ENCODE measurements around the gene ARHGAP31. TPM values are rescaled to one million over a fixed set of nuclear protein-coding genes. Genes with fewer than 3 reads are reported as not detected.

The ARHGAP31 gene
- total and polyA plus RNA-seq, 5 donors: 14.6 to 52.3 (median 45.1) TPM

GRCh38 chr3:119380697-119381096 is 86.5 kb downstream of the ARHGAP31 start:
- no peaks in the 10 kb centered on the region for H3K4me1 ChIP-seq (ENCODE audit: control insufficient read depth, insufficient read depth, low read length)
- DNase-seq (no peak), ATAC-seq (peak in 1 of 2 donors; percentile 54)
- WGBS: 52% methylated on average over 3 of the region's 3 CpGs
- H3K27me3 ChIP-seq (ENCODE audit: control insufficient read depth, insufficient read depth): no peaks in the 10 kb centered on the region
- intact Hi-C loops (cut with DNase I): no loop called here
- H3K4me3 ChIP-seq (ENCODE audit: low read length): no peak overlapping the region
- H3K9me3 ChIP-seq (ENCODE audit: control insufficient read depth, low read length): no peaks in the 10 kb centered on the region
- H3K27ac ChIP-seq (ENCODE audit: low read length): no peak overlapping the region

GRCh38 chr3:119382134-119382533 is 88.0 kb downstream of the ARHGAP31 start:
- no peak overlapping the region for H3K27ac ChIP-seq (ENCODE audit: low read length)
- H3K4me3 ChIP-seq (ENCODE audit: low read length): no peak overlapping the region
- no peaks in the 10 kb centered on the region for H3K27me3 ChIP-seq (ENCODE audit: control insufficient read depth, insufficient read depth)
- no peaks in the 10 kb centered on the region for H3K9me3 ChIP-seq (ENCODE audit: control insufficient read depth, low read length)
- intact Hi-C loops (cut with DNase I): no loop called here
- ATAC-seq (no peak), DNase-seq (no peak)
- 93% methylated on average over 7 of the region's 7 CpGs for WGBS
- H3K4me1 ChIP-seq (ENCODE audit: control insufficient read depth, insufficient read depth, low read length): no peaks in the 10 kb centered on the region

DNA sequence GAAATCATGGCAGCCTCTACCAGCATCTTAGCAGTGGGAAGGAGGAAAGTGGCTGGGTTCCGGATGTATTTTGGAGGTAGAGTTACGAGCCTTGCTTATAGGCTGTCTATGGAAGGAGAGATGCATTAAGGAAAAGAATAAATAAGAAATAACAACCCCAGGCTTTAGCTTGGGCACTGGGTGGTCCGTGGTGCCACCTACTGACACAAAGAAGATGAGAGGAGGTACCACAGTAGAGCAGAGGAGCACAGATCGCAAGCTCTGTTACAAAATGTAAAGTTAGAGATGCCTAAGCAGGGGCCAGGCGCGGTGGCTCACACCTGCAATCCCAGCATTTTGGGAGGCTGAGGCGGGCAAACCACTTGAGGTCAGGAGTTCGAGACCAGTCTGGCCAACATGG is 94.4 kb downstream of the ARHGAP31 start:
- no peaks in the 10 kb centered on the region for H3K27me3 ChIP-seq (ENCODE audit: control insufficient read depth, insufficient read depth)
- 88% methylated on average over 8 of the region's 8 CpGs for WGBS
- no peaks in the 10 kb centered on the region for H3K9me3 ChIP-seq (ENCODE audit: control insufficient read depth, low read length)
- DNase-seq: no peak
- no peak overlapping the region for H3K4me3 ChIP-seq (ENCODE audit: low read length)
- H3K27ac ChIP-seq (ENCODE audit: low read length): no peak overlapping the region
- intact Hi-C loops (cut with DNase I): no loop called here
- H3K4me1 ChIP-seq (ENCODE audit: control insufficient read depth, insufficient read depth, low read length): no peaks in the 10 kb centered on the region
- ATAC-seq: no peak

DNA sequence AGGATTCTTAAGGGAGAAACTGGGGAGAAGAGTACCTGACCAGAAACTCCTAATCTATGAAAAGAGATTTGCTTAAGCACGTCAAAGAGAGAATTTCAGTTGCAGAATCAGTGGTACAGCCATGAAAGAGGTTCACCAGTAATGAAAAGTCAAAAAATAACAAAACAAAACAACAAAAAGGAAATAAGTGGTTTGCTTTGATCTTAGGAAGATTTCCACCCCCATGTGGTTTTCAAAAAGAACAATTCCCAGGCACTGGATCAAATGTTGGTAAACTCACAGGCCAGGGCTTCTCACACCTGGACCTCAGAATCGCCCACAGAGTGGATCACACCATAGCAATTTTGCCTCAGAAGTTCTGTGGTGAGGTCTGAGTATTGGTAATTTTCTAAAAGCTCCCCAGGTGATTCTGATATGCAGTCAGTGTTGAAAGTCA is 101.8 kb downstream of the ARHGAP31 start:
- Histone ChIP-seq H3K4me3 (ENCODE audit: low read length) (no peak overlapping the region), H3K4me1 (ENCODE audit: control insufficient read depth, insufficient read depth, low read length) (no peaks in the 10 kb centered on the region), H3K27ac (ENCODE audit: low read length) (no peak overlapping the region), H3K9me3 (ENCODE audit: control insufficient read depth, low read length) (no peaks in the 10 kb centered on the region), H3K27me3 (ENCODE audit: control insufficient read depth, insufficient read depth) (no peaks in the 10 kb centered on the region)
- intact Hi-C loops (cut with DNase I): no loop called here
- ATAC-seq (no peak), DNase-seq (no peak)
- 93% methylated on average over 2 of the region's 2 CpGs for WGBS

- no peaks in the 10 kb centered on the region for H3K9me3 ChIP-seq (ENCODE audit: control insufficient read depth, low read length)
- 94% methylated on average over 2 of the region's 2 CpGs for WGBS
- no peak for DNase-seq
- no peak overlapping the region for H3K4me3 ChIP-seq (ENCODE audit: low read length)
- H3K27me3 ChIP-seq (ENCODE audit: control insufficient read depth, insufficient read depth): no peaks in the 10 kb centered on the region
- H3K27ac ChIP-seq (ENCODE audit: low read length): no peak overlapping the region
- H3K4me1 ChIP-seq (ENCODE audit: control insufficient read depth, insufficient read depth, low read length): no peaks in the 10 kb centered on the region
- intact Hi-C loops (cut with DNase I): no loop called here
- ATAC-seq: no peak
Measured at GRCh38 chr3:119396870-119397269, 102.7 kb downstream of the ARHGAP31 start.

GRCh38 chr3:119400466-119400865 is 106.3 kb downstream of the ARHGAP31 start:
- H3K27ac ChIP-seq (ENCODE audit: low read length): no peak overlapping the region
- H3K4me3 ChIP-seq (ENCODE audit: low read length): no peak overlapping the region
- intact Hi-C loops (cut with DNase I): no loop called here
- no peaks in the 10 kb centered on the region for H3K27me3 ChIP-seq (ENCODE audit: control insufficient read depth, insufficient read depth)
- no peaks in the 10 kb centered on the region for H3K4me1 ChIP-seq (ENCODE audit: control insufficient read depth, insufficient read depth, low read length)
- H3K9me3 ChIP-seq (ENCODE audit: control insufficient read depth, low read length): no peaks in the 10 kb centered on the region
- no peak for ATAC-seq
- 89% methylated on average over 5 of the region's 5 CpGs for WGBS
- DNase-seq: no peak

- no peaks in the 10 kb centered on the region for H3K9me3 ChIP-seq (ENCODE audit: control insufficient read depth, low read length)
- intact Hi-C loops (cut with DNase I): no loop called here
- DNase-seq (no peak), ATAC-seq (no peak)
- H3K27ac ChIP-seq (ENCODE audit: low read length): no peak overlapping the region
- H3K27me3 ChIP-seq (ENCODE audit: control insufficient read depth, insufficient read depth): no peaks in the 10 kb centered on the region
- H3K4me3 ChIP-seq (ENCODE audit: low read length): no peak overlapping the region
- 90% methylated on average over 5 of the region's 5 CpGs for WGBS
- H3K4me1 ChIP-seq (ENCODE audit: control insufficient read depth, insufficient read depth, low read length): no peaks in the 10 kb centered on the region
Measured at GRCh38 chr3:119401069-119401468, 106.9 kb downstream of the ARHGAP31 start.

DNA sequence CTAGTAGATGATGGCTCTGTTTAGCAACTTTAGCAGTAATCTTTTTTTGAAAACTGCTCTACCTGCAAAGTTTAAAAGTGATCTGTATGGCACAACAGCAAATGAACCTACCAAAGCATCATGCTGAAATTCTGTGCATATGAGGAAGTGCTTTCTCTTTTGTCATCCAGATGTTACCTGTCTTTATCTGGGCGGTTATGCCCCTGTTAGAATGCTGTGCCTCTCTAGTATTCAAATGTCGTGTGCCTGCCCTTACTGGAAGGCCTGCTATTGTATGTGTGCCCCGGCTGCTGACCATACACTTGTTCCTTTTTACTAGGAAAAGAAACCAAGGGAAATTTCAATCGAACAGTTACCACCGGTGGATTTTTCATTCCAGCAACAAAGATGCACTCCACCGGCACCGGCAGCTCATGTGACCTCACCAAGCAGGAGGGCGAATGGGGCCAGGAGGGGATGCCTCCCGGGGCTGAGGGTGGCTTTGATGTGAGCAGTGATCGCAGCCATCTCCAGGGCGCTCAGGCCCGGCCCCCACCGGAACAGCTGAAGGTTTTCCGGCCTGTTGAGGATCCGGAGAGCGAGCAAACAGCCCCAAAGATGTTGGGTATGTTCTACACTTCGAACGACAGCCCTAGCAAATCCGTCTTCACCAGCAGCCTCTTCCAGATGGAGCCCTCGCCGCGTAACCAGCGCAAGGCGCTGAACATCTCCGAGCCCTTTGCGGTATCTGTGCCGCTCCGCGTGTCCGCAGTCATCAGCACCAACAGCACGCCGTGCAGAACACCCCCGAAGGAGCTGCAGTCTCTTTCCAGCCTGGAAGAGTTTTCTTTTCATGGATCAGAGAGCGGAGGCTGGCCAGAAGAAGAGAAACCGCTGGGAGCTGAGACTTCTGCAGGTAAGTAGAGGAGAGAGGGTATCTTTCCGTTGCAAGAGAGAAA is 107.6 kb downstream of the ARHGAP31 start:
- Histone ChIP-seq H3K4me1 (ENCODE audit: control insufficient read depth, insufficient read depth, low read length) (no peaks in the 10 kb centered on the region), H3K27me3 (ENCODE audit: control insufficient read depth, insufficient read depth) (no peaks in the 10 kb centered on the region), H3K27ac (ENCODE audit: low read length) (no peak overlapping the region), H3K9me3 (ENCODE audit: control insufficient read depth, low read length) (no peaks in the 10 kb centered on the region), H3K4me3 (ENCODE audit: low read length) (no peak overlapping the region)
- 87% methylated on average over 36 of the region's 36 CpGs for WGBS
- ATAC-seq (no peak), DNase-seq (no peak)
- intact Hi-C loops (cut with DNase I): no loop called here

DNA sequence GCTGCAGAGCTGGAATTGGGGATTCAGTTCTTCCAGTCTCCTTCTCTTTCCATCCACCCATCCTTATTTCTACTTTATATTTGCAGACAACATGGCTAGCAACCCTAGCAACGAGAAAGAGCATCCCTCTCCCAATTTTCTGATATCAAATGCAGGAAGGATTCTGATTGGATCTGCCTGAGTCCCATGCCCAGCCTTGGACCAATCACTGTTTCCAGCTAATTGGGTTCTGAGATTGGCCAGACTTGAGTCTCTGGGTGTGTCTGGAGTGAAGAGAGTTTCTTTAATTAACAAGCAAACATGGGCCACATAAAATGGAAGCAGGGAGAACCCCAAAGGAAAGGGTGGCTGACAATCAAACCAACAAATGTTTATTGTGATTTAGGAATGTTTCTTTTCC is 108.6 kb downstream of the ARHGAP31 start:
- no peak overlapping the region for H3K4me3 ChIP-seq (ENCODE audit: low read length)
- WGBS: 87% methylated on average over 1 of the region's 1 CpG
- H3K9me3 ChIP-seq (ENCODE audit: control insufficient read depth, low read length): no peaks in the 10 kb centered on the region
- H3K27me3 ChIP-seq (ENCODE audit: control insufficient read depth, insufficient read depth): no peaks in the 10 kb centered on the region
- H3K27ac ChIP-seq (ENCODE audit: low read length): no peak overlapping the region
- intact Hi-C loops (cut with DNase I): no loop called here
- DNase-seq (no peak), ATAC-seq (no peak)
- no peaks in the 10 kb centered on the region for H3K4me1 ChIP-seq (ENCODE audit: control insufficient read depth, insufficient read depth, low read length)

GRCh38 chr3:119403201-119403600 is 109.0 kb downstream of the ARHGAP31 start:
- ATAC-seq (no peak), DNase-seq (no peak)
- WGBS: 97% methylated on average over 1 of the region's 1 CpG
- H3K27me3 ChIP-seq (ENCODE audit: control insufficient read depth, insufficient read depth): no peaks in the 10 kb centered on the region
- no peak overlapping the region for H3K27ac ChIP-seq (ENCODE audit: low read length)
- intact Hi-C loops (cut with DNase I): no loop called here
- H3K4me1 ChIP-seq (ENCODE audit: control insufficient read depth, insufficient read depth, low read length): no peaks in the 10 kb centered on the region
- H3K4me3 ChIP-seq (ENCODE audit: low read length): no peak overlapping the region
- H3K9me3 ChIP-seq (ENCODE audit: control insufficient read depth, low read length): no peaks in the 10 kb centered on the region

DNA sequence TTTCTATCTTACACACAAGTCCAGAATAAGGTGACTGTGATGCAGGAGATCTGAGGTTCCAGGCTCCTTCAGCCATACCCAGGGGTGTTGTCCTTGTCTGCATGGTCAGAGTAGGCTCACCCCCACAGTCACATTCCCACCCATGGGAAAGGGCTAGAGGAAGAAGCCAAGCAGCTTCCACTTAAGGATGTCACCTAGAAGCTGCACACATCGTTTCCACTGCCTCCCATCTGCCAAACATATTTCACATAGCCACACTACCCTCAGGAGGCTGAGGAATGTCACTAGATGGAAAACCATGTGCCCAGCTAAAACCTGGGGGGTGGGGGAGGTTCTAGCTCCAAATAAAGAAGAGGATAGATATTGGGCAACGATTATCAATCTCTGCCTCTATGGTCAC is 111.1 kb downstream of the ARHGAP31 start:
- H3K4me3 ChIP-seq (ENCODE audit: low read length): no peak overlapping the region
- WGBS: 49% methylated on average over 2 of the region's 2 CpGs
- no peaks in the 10 kb centered on the region for H3K9me3 ChIP-seq (ENCODE audit: control insufficient read depth, low read length)
- no peaks in the 10 kb centered on the region for H3K27me3 ChIP-seq (ENCODE audit: control insufficient read depth, insufficient read depth)
- ATAC-seq (peak; percentile 54), DNase-seq (no peak)
- intact Hi-C loops (cut with DNase I): no loop called here
- no peak overlapping the region for H3K27ac ChIP-seq (ENCODE audit: low read length)
- H3K4me1 ChIP-seq (ENCODE audit: control insufficient read depth, insufficient read depth, low read length): no peaks in the 10 kb centered on the region

Measured in right cardiac atrium (tissue), 5 donors.